Esophagus mucosa (tissue), 1 donor: ENCODE data around the gene ZC2HC1B. TPM values are rescaled to one million over a fixed set of nuclear protein-coding genes. Genes with fewer than 3 reads are reported as not detected.
A peak's percentile ranks its signal among the peaks of the same experiment; 100 is the strongest.

Source experiments
- ATAC-seq: fragments of 200-7000 bp; cut with Tn5 transposase; one replicate; pipeline ENCODE4 v1.9.1; 2020
- total RNA-seq: library from RNA; stranded (reverse); gene quantifications from one replicate; pipeline ENCODE4 v1.2.4, GENCODE V29; 2023
- donor health status: DM: yes; HTN: yes; CAD: no.

Gene ZC2HC1B
- total RNA-seq, 1 donor from 2014 or later, result not detected

DNA sequence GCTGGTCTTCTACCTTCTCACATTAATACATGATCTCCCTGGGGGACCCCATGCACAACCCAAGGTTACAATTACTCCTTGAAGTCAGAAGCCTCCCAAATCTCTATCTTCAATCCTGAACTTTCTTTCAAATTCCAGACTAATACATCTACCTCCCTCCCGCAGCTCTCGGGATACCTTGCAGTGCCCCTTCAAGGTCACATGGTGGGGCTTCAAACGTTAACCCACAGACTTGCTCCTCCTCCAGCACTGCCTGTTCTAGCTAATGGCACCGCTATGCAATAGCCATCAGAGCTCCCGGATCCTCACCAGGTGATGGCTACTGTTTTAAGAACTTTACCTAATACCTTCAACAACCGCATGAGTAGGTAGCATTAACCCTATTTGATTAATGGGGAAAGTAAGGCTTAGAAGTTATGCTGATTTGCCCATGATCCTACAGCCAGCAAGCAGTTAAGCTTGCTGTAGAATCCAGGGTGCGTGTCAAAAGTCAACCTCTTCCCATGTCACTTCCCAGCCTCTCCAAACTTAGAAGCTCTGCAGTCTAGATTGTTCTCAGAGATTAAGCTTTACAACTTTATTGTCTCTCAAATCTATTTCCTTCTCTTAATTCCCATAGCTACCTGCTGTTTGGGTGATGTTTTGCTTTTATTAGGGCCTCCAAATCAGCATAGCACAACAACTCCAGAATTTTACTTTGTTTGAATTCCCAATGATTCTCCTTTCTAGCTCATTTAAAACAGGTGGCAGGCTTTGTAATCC is 99.1 kb downstream of the ZC2HC1B start:
- no peak for ATAC-seq

DNA sequence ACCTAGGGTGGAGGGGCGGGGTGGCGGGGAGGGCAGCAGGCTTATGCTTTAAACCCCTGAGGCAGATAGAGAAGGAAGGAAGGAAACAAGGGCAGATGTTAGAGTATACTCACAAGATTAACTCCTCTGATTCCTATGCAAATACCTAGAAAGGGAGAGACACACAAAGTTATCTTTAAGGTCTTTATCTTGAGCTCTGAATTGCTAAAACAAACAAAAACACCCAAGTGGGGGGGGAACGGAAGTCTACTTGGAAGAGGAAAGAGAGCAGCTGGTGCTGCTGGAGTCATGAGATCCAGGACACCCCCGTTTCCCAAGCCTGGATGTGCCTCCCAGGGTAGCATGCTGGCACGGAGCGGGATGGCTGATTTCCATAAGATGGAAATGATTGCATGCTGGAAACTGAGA is 100.4 kb downstream of the ZC2HC1B start:
- ATAC-seq, result no peak

DNA sequence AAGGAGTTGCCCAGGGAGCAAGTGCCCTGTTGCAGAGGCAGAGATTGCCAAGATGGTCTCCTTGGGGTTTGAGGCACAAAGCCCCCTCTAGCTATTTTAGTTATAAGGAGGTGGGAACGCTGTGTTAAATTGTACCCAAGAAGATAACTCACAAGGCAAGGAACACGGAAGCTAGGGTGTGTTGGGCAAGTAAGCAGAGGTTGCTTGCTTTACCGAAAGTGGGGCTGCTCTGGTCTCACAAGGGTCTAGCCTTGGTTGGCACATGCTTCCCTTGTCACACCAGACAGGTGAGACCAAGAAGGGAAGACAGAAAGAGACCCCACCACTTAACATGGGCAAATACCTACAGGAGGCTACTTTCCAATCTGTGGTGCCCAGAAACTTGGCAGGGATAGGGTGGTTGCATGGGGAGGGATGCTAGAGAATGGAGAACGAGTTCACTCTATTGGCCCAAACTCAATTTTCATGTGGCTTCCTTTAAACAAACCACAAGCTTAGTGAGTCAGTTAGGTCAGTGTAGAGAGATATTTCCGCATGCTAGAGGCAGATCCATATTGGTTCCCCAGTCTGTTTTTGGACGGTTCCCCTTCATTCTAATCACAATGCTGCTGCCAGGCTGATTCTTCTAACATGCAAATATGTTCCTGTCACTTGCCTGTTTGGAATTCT is 101.4 kb downstream of the ZC2HC1B start:
- peak; percentile 45 for ATAC-seq

DNA sequence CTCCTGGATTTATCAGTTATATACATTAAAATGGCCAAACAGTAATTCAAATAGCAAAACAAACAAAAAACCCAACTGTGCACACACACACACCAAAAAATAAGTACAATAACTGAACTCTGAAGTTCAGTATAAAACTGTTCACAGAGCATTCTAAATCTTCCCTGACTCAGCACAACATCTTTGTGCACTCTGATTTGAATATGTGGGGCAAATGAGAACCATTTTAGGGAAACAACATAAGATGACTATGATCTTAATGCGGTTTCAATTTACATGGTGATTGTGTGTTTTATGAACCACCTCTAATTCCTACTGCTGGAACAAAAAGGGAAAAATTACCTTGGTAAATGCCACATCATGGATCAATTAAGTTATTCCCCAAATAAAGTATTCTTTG is 102.0 kb downstream of the ZC2HC1B start:
- ATAC-seq, result no peak

DNA sequence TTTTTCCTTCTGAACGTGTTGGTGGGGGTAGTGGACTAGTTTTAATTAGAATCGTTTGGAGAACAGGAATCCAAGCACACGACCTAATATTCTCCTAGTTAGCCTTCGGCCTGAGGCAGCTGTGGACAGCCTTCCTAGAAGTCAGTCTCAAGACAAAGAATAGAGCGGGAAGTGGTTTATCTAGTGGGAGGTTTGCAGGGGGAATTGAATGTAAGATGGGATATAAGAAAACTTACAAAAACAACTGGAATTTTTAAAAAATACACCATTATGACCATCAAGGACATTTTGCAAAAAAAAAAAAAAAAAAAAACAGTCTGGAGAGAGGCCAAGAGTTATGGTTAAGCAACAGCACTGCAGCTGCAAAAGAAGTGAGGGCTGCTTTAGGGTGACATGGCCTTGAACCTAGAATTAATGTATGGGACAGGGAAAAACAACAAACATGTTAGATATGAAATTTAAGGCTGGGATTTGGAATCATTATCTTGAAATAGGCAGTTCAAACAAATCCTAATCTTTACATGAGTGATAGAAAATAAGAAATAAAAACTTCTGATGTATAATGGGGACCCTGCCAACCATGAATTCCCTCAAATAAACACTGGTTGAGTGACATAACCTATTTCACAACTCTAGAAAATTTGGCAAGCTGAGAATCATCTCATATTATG is 103.6 kb downstream of the ZC2HC1B start:
- no peak for ATAC-seq

DNA sequence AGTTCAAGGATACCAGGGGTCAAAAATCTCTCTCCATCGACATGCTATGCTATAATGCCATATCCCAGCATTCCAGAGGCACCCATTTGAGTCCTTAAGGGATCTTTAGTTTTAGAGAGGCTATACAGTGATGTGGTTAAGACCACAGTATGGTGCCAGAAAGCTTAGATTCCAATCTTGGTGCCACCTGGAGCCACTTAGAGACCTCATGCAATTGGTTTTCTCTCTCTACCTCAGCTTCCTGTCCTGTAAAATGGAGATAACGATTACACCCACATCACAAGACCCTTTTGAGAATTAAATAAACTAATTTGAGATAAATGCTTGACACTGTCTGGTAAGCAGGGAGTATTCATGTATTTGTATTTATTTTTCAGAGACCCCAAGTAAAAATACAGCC is 104.8 kb downstream of the ZC2HC1B start:
- ATAC-seq, result no peak

DNA sequence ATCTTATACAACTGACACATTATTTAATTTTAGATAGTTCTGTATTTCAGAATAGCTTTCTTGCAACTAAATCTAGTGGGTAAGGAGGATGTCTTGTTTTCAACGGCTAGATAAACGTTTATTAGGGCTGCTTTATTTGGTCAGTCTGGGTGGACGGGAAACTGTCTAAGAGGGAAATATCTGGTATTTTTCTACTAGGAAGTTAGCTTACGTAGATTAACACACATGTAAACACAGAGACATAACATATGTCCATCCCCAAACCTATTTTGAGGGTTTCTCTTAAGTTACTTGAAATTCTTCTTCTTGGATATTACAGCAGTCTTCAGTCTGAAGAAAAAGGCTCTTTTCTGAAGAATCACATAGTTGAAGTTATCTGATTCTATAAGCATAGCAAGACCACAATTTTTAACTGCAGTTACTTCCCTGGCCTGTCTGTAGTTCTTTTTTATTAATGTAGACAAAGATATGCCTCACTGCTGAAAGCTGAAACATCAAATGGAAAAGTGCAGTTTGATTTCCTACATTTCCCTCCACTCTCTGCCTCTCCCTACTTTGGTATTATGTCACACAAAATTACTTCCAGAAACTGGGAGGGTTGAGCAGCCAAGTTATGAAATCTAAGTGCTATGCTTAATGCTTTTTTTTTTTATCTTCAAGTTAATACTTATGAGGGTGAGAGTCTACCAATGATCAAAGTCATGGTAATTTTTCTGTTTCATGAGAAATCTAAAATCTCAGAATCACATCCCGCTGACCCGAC is 106.4 kb downstream of the ZC2HC1B start:
- no peak for ATAC-seq

DNA sequence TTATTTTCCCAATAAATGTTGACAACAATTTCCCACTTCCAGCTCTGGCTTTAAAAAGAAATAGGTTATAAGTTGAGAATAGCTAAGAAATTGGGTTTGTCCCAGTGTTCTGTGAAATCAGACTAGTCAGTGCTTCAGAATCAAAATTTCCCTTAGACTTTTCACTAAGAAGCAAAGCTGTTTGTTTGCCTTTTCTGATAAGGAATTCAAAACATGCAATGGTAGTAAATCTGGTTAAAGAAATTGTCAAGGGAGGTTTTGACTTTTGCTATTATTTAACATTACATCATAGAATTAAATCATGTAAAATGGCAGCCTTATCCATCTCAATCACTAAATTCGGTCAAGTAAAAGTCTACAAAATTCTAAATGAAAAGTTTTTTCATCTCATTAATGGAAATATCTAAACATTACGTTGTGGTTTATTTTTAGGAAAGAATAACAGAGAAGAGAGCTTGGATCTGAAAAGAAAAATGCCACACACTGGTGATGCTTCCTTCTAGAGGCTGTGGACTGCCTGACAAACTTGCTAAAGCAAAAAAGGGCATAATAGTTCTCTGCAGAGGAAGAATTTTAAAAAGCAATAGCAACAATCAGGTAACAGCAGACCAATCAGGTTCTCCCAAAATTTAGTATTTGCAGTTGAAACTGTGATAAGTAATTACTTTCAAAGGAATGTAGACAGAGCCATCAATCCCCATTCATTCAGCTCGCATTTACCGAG is 107.4 kb downstream of the ZC2HC1B start:
- no peak for ATAC-seq

DNA sequence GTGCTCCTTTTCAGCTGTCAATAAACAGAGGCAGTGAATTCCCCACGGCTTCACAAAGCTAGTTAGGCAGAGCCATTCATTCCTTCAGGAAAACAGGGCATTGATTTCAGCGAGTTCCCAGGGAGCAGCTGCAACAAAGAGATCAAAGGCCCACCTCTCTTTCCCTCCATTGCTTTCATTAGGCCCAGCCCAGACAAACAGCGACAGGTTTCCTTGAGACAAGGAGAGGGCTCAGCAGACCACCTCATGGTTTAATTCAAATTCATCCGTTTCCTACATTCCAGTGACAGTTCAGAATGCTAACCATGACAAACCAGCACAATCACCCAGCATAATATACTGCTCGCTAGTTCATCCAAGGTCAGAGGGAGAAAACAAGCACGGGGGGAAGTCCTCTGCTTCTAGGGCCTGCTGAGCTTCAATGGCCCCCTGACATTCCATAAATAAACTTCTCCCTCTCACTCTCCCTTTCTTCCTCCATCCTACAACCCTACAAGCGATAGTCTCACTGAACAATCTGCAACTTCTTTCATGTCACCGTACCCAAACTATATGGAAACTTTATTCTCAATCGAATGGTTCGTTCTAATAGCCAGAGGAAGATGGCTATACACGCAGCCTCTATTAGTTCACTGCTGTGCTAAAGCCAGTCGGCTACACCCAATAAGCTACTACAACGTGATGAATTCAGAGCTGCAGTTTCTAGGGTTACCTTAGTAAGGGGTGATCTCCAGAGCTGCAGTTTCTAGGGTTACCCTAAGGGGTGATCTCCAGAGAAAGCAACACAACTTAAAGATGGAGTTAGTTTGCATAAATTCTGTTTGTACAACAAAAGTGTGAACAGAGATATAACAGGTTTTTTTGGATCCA is 109.1 kb downstream of the ZC2HC1B start:
- no peak for ATAC-seq

DNA sequence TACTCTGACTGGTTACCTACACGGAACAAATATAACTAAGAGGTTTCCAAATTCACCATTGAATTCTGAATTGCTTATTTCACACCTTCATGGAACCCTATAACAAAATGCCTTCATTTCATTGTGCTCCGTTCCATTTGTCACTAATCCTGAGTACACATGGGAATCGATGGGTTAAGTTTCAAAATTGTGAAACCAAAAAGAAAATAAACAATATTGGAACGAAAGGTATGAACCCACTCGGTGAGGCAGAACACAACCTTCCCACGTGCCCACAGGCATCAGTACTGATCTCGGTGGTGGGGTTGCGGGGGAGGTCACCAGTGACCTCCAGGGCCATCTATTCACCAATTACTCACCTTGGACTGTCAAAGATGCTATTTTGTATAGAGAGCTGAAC is 109.8 kb downstream of the ZC2HC1B start:
- no peak for ATAC-seq

DNA sequence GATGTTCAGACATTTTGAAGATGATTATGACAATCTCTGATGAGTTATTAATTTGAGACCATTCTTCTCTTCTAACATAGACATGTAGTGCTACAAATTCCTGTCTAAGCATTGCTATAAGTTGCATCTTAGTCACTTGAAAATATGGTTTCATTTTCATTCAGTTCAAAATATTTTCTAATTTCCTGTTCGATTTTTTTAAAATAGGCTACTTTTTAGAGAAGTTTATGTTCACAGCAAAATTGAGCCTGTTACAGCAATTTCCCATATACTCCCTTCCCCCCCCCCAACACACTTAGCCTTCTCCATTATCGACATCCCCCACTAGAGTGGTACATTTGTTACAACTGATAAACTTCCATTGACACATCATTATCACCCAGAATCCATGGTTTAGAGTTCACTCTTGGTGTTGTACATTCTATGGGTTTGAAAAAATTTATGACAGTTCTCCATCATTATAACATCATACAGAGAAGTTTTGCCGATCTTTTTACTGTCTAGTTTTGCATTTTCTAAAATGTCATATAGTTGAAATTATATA is 112.6 kb downstream of the ZC2HC1B start:
- no peak for ATAC-seq

DNA sequence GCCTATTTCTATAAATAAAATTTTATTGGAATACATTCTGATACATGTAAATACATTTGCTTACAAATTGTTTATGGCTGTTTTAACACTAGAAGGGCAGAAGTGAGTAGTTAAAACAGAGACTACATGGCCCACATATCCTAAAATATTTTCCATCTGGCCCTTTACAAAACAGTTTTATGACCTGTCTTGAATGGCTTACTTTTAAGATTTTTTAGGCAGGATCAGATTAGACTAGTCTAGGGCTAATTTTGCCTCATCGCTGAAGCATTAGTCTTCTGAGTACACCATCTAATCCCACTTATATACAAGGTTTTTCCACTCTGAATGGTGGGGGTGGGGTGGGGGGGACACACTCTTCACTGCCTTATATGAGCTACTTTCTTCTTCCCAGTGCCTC is 116.6 kb downstream of the ZC2HC1B start:
- no peak for ATAC-seq

DNA sequence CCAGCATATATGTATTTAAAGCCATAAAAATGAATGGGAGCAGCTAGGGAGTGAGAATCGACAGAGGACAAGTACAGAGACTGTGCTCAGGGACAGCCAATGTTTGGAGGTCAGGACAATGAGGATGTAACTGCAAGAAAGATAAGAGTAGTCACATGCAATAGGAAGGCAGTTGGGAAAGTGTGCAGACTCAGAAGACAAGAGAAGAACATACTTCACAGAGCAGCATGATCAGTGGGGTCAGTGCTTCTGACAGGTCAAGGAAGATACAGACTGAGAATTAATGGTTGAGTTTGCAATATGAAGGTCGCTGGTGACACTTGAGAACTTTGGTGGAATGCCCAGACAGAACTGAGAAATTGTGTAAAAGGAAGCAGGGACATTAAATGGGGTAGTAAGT is 118.7 kb downstream of the ZC2HC1B start:
- ATAC-seq, result no peak

DNA sequence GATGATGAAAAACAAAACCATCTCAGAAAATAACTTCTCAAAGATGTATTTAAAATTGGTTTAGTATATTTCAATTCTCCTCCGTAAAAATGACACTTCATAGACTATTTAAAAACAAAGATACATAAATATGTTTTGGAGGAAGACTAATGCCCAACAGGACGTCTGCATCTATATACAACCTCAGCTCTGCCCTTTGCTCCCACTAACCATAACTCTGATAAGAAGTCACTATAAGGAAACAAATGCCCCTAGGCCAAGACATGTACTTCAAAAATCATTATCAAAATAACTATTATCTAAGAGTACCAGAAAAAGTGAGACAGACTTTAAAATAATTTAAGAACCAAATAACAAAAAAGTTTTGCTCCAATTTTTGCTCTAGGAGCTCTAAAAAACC is 120.4 kb downstream of the ZC2HC1B start:
- ATAC-seq, result no peak

DNA sequence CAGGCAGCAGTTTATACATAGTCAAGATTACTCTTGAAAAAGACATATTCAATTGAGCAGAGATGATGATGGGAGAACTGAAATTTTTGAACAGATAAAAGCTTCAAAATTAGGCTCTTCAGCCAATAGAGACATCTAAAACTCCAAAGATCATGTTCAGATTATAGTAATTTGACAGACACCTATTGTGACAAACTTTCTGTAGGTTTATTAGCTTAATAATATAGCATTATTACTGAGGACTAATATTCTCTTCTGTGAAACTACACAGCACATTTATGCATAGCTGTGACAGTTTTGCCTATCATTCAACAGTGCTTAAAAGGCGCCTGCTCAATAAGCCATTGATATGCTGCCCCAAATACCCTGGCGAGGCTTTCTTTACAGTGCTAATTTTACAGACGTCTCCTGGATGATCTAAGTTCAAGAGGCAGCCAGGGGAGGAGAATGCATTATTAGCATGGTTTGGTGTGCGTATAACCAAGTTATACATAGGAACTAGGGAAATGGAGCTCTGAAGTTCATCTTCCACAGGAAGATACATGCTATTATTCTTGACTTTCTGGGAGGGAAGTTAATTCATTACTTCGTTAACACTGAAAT is 122.3 kb downstream of the ZC2HC1B start:
- ATAC-seq, result no peak

Other genes with a start within 250 kb of the ZC2HC1B start
- gene PHACTR2, start 186.5 kb upstream of the ZC2HC1B start, total RNA-seq, result 34.8 TPM
- gene LTV1, start 21.1 kb upstream of the ZC2HC1B start, total RNA-seq, result 14.4 TPM
- gene PLAGL1, start 143.8 kb downstream of the ZC2HC1B start, total RNA-seq, result 17.9 TPM
- 162 TPM for gene SF3B5, start 231.1 kb downstream of the ZC2HC1B start, total RNA-seq